ENCODE data around the gene RNASE4.

Gene RNASE4

GRCh38 chr14:20748439-20748838, 64.1 kb downstream of the RNASE4 start:
- no peak for DNase-seq

GRCh38 chr14:20750194-20750593, 65.8 kb downstream of the RNASE4 start:
- DNase-seq: no peak
